MCF 10A (cell line): Measurements from ENCODE around the gene WDCP. TPM values are rescaled to one million over a fixed set of nuclear protein-coding genes. Genes with fewer than 3 reads are reported as not detected.

ENCODE experiments used
- BruUV-seq: library from RNA; stranded (reverse); fragments of 400-500 nt; replicated peaks from 2 replicates; lab custom pipeline; 2021; lab: Mats Ljungman, UMichigan
- CTCF ChIA-PET: fragments of 300-600 bp; sonication (Branson Sonifier 250); formaldehyde crosslinking; extraction: SDS; loops from one replicate; lab custom pipeline; 2021; ENCODE audit warnings: antibody characterized with exemption, inconsistent platforms; lab: Yijun Ruan, JAX
- POLR2A ChIA-PET: fragments of 300-600, 350-650 bp; sonication (Branson Sonifier 250); formaldehyde crosslinking; extraction: SDS; loops from one replicate; lab custom pipeline; 2020; ENCODE audit warnings: antibody characterized with exemption, inconsistent platforms; lab: Yijun Ruan, JAX
- DNase-seq: peaks from one replicate; pipeline ENCODE4 v3.0.0-alpha.2; 2018; ENCODE audit not compliant: unreplicated experiment
- H3K27ac Mint-ChIP-seq: one replicate; pipeline ENCODE4 v1.8.0; 2022; ENCODE audit warnings: mild to moderate bottlenecking, low read depth, mixed read lengths; ENCODE audit not compliant: unreplicated experiment
- H3K27me3 Mint-ChIP-seq: one replicate; pipeline ENCODE4 v1.8.0; 2022; ENCODE audit warnings: mixed read lengths; ENCODE audit not compliant: insufficient read depth, unreplicated experiment
- H3K36me3 Mint-ChIP-seq: one replicate; pipeline ENCODE4 v1.8.0; 2022; ENCODE audit warnings: mild to moderate bottlenecking, moderate library complexity, mixed read lengths; ENCODE audit not compliant: insufficient read depth, unreplicated experiment
- H3K4me1 Mint-ChIP-seq: one replicate; pipeline ENCODE4 v1.8.0; 2022; ENCODE audit warnings: mixed read lengths; ENCODE audit not compliant: insufficient read depth, unreplicated experiment
- H3K4me3 Mint-ChIP-seq: one replicate; pipeline ENCODE4 v1.8.0; 2022; ENCODE audit warnings: mild to moderate bottlenecking, moderate library complexity, mixed read lengths; ENCODE audit not compliant: unreplicated experiment
- H3K9me3 Mint-ChIP-seq: one replicate; pipeline ENCODE4 v1.8.0; 2022; ENCODE audit warnings: mixed read lengths; ENCODE audit not compliant: unreplicated experiment
- intact Hi-C: fragments of 100-400 bp; cut with micrococcal nuclease; formaldehyde crosslinking; loops from 2 replicates; pipeline ENCODE4 v1.14.1; 2022
- total RNA-seq: library from RNA; stranded (reverse); gene quantifications from 2 replicates; pipeline ENCODE4 v1.2.3, GENCODE V29; 2022
- TF ChIP-seq, protein P1 (sequence below): fragments of 200-600 bp; IDR thresholded peaks from one replicate; pipeline ENCODE4 v1.8.0; 2022; ENCODE audit warnings: antibody characterized with exemption, mild to moderate bottlenecking; ENCODE audit not compliant: unreplicated experiment

Gene WDCP
- total RNA-seq, 1 experiment from 2014 or later = 11.2 TPM

DNA sequence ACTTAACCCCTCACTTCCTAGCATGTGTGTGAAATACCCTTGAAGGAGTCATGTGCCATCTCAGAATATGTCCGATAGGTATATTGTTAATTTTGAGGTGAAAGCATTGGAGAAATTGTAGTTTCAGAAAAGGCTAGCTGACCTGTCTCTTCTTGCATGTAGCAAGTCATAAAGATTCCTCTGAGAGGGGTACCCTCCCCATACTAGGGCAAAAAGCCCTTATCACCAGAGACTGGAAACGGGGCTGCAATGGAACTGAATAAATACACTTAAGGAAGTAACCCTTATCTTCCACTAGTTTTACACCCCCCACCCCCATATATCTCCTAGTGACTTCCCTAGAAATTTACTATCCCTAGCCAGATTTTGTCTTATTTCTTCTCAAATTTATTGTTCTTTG lies 30.7 kb upstream of the WDCP start:
- no peaks in the 10 kb centered on the region for H3K27me3 Mint-ChIP-seq
- peaks cover 37% of the 10 kb centered on the region for H3K4me1 Mint-ChIP-seq
- ChIA-PET POLR2A (interaction anchor here (0.8 to 3.1 kb wide), 7 partner anchors 27 to 173 kb away, joined by 3 to 44 read pairs (median 5); partner anchors contain the start of gene WDCP), CTCF (no interaction called here)
- intact Hi-C loops = loop anchor here (2.0 kb wide), 1 partner anchor 151 kb away; the partner anchor contains the start of gene ATAD2B
- BruUV-seq = TSS peak; percentile 31
- TF ChIP-seq, protein P1, sequence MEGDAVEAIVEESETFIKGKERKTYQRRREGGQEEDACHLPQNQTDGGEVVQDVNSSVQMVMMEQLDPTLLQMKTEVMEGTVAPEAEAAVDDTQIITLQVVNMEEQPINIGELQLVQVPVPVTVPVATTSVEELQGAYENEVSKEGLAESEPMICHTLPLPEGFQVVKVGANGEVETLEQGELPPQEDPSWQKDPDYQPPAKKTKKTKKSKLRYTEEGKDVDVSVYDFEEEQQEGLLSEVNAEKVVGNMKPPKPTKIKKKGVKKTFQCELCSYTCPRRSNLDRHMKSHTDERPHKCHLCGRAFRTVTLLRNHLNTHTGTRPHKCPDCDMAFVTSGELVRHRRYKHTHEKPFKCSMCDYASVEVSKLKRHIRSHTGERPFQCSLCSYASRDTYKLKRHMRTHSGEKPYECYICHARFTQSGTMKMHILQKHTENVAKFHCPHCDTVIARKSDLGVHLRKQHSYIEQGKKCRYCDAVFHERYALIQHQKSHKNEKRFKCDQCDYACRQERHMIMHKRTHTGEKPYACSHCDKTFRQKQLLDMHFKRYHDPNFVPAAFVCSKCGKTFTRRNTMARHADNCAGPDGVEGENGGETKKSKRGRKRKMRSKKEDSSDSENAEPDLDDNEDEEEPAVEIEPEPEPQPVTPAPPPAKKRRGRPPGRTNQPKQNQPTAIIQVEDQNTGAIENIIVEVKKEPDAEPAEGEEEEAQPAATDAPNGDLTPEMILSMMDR = no peak
- peak overlapping the region; percentile 97 for H3K4me3 Mint-ChIP-seq
- H3K9me3 Mint-ChIP-seq = no peaks in the 10 kb centered on the region
- peak overlapping the region; percentile 97 for H3K27ac Mint-ChIP-seq
- H3K36me3 Mint-ChIP-seq = peaks cover 81% of the 10 kb centered on the region
- DNase-seq = no peak

DNA sequence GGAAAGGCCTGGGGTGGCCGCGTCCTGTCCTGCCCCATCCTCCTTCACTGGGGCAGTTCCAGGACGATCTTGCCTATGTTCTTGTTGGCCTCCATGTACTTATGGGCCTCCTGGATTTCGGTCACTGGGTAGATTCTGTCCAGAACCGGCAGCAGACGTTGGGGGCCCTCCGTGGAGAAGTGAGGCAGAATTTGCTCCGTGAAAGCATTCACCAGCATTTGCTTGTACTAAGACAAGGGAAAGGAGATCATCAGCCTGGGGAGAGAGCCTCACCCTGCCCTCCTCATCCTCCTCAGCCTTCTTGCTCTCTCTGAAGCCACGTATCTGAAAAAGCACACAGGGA lies 30.3 kb upstream of the WDCP start:
- peak overlapping the region; percentile 97 for H3K4me3 Mint-ChIP-seq
- no peaks in the 10 kb centered on the region for H3K27me3 Mint-ChIP-seq
- no peak for DNase-seq
- BruUV-seq = no TSS peak
- intact Hi-C loops = loop anchor here (2.0 kb wide), 1 partner anchor 151 kb away; the partner anchor contains the start of gene ATAD2B
- ChIA-PET POLR2A (interaction anchor here (0.6 to 3.3 kb wide), 9 partner anchors 11 to 294 kb away, joined by 3 to 72 read pairs (median 16); partner anchors contain the start of genes ATAD2B and WDCP), CTCF (interaction anchor here (0.8 to 1.3 kb wide), 2 partner anchors 152 to 290 kb away, joined by 3 to 8 read pairs; no protein-coding TSS in a partner anchor)
- TF ChIP-seq, protein P1 = no peak
- peaks cover 35% of the 10 kb centered on the region for H3K4me1 Mint-ChIP-seq
- H3K9me3 Mint-ChIP-seq = no peaks in the 10 kb centered on the region
- peaks cover 83% of the 10 kb centered on the region for H3K36me3 Mint-ChIP-seq
- H3K27ac Mint-ChIP-seq = peak overlapping the region; percentile 97

DNA sequence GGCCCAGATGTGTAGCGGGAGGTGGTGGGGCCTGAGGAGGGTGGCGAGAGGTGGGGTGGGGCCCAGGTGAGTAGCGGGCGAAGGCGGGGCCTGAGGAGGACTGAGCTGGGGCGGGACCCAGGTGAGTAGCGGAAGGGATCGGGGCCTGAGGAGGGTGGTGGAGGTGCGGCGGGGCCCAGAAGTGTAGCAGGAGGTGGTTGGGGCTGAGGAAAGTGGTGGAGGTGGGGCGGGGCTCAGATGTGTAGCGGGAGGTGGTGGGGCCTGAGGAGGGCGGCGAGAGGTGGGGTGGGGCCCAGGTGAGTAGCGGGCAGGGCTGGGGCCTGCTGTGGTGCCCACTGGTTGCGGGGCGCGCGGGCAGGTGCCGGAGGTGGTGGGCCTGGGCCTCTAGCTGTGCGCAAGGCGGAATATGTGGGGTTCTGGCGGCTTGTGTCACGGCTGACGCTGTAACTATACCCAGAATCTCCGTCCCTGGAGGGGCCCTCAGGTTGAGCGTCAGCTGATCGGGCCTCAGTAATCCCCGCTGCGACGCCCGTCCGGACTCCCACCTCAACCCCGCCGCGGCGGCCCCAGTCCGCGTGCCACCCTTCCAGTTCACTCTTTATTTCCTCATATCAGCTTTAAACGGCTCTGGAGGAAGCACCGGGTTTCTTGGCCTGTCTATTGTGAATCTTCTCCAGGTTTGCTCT lies 29.8 kb upstream of the WDCP start:
- Mint-ChIP-seq H3K36me3 (peaks cover 83% of the 10 kb centered on the region), H3K27me3 (no peaks in the 10 kb centered on the region), H3K27ac (peak overlapping the region; percentile 97), H3K9me3 (no peaks in the 10 kb centered on the region), H3K4me1 (peaks cover 30% of the 10 kb centered on the region), H3K4me3 (peak overlapping the region; percentile 97)
- CTCF ChIA-PET = interaction anchor here (0.6 to 1.3 kb wide), 8 partner anchors 8 to 743 kb away, joined by 3 to 8 read pairs (median 3); partner anchors contain the start of gene TP53I3
- POLR2A ChIA-PET = interaction anchor here (0.6 to 3.3 kb wide), 33 partner anchors 8 to 716 kb away, joined by 3 to 72 read pairs (median 5); partner anchors contain the start of genes ATAD2B, CENPO, FKBP1B and ITSN2
- TF ChIP-seq, protein P1 = no peak
- intact Hi-C loops = loop anchor here (2.0 kb wide), 1 partner anchor 150 kb away; the partner anchor contains the start of gene ATAD2B
- no peak for DNase-seq
- BruUV-seq = no TSS peak
